MM.1S (cell line): ENCODE measurements around the gene NFKBIZ.

Source experiments
- DNase-seq: peaks from one replicate; pipeline ENCODE4 v3.0.0-alpha.2; 2015
- H2AFZ ChIP-seq: fragments of 300-600 bp; sonication (generic); 2 replicates; pipeline ENCODE4 v1.6.0; 2016; ENCODE audit warnings: antibody characterized with exemption, low read length
- H3F3A ChIP-seq: fragments of 300-600 bp; sonication (generic); 2 replicates; pipeline ENCODE4 v1.6.1; 2016; ENCODE audit warnings: mild to moderate bottlenecking, antibody characterized with exemption, low read length, moderate library complexity, mixed read lengths; ENCODE audit not compliant: insufficient read depth
- H3K27ac ChIP-seq: fragments of 300-600 bp; sonication (generic); 2 replicates; pipeline ENCODE4 v1.5.1; 2016; ENCODE audit warnings: mild to moderate bottlenecking, low read length
- H3K27me3 ChIP-seq: fragments of 300-600 bp; sonication (generic); replicated peaks from 2 replicates; pipeline ENCODE4 v1.6.0; 2016; ENCODE audit warnings: low read length; ENCODE audit not compliant: insufficient read depth
- H3K36me3 ChIP-seq: fragments of 300-600 bp; sonication (generic); replicated peaks from 2 replicates; pipeline ENCODE4 v1.6.1; 2016; ENCODE audit warnings: mild to moderate bottlenecking, low read length, mixed read lengths; ENCODE audit not compliant: insufficient read depth
- H3K4me1 ChIP-seq: fragments of 300-600 bp; sonication (generic); 2 replicates; pipeline ENCODE4 v1.6.1; 2016; ENCODE audit warnings: low read length, mixed read lengths
- H3K4me2 ChIP-seq: fragments of 300-600 bp; sonication (generic); 2 replicates; pipeline ENCODE4 v1.6.0; 2016; ENCODE audit warnings: low read depth, low read length
- H3K4me3 ChIP-seq: fragments of 300-600 bp; sonication (generic); 2 replicates; pipeline ENCODE4 v1.5.1; 2016; ENCODE audit warnings: low read length, mixed read lengths
- H3K79me2 ChIP-seq: fragments of 300-600 bp; sonication (generic); 2 replicates; pipeline ENCODE4 v1.6.1; 2016; ENCODE audit warnings: mixed run types, low read length, mixed read lengths
- H3K9ac ChIP-seq: fragments of 300-600 bp; sonication (generic); 2 replicates; pipeline ENCODE4 v1.6.1; 2016; ENCODE audit warnings: low read length, mixed read lengths
- H3K9me2 ChIP-seq: fragments of 300-600 bp; sonication (generic); replicated peaks from 2 replicates; pipeline ENCODE4 v1.6.1; 2016; ENCODE audit warnings: mild to moderate bottlenecking, low read length, mixed read lengths; ENCODE audit not compliant: insufficient read depth
- H3K9me3 ChIP-seq: fragments of 300-600 bp; sonication (generic); replicated peaks from 2 replicates; pipeline ENCODE4 v1.6.1; 2016; ENCODE audit warnings: mild to moderate bottlenecking, low read length, mixed read lengths; ENCODE audit not compliant: insufficient read depth
- H4K20me1 ChIP-seq: fragments of 300-600 bp; sonication (generic); 2 replicates; pipeline ENCODE4 v1.6.1; 2016; ENCODE audit warnings: mild to moderate bottlenecking, low read length, moderate library complexity, mixed read lengths; ENCODE audit not compliant: insufficient read depth
- EZH2 ChIP-seq: fragments of 300-600 bp; sonication (generic); optimal IDR thresholded peaks from 2 replicates; pipeline ENCODE3; 2017; ENCODE audit warnings: low read depth, mild to moderate bottlenecking, antibody characterized with exemption, low read length, mixed read lengths
- EZH2phosphoT487 ChIP-seq: fragments of 300-600 bp; sonication (generic); IDR thresholded peaks from 2 replicates; pipeline ENCODE4 v1.6.1; 2018; ENCODE audit warnings: antibody characterized with exemption, low read length
- TF ChIP-seq, protein P1 (sequence below): fragments of 300-600 bp; sonication (generic); IDR thresholded peaks from 2 replicates; pipeline ENCODE4 v1.5.1; 2016; ENCODE audit warnings: antibody characterized with exemption, low read length, mixed read lengths

The NFKBIZ gene

DNA sequence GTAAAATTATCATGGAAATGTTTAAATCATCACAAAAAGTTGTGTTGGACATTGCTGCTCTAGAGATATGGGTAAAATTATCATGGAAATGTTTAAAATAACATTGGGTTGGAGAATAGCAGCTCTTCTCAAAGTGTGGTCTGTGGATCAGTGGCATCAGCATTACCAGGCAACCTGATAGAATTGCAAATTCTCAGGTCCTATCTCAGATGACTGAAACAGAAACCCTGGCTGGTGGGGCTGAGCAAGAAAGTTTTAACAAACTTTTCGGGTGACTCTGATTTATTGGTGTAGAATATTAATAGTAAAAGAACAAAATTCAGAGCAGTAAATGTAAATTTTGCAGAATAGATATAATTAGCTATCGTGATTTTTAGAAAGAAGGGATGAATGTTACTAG is 41.4 kb upstream of the NFKBIZ start:
- H3F3A ChIP-seq: peaks cover 22% of the 10 kb centered on the region
- H3K4me1 ChIP-seq: peaks cover 57% of the 10 kb centered on the region
- H3K79me2 ChIP-seq: peaks cover 84% of the 10 kb centered on the region
- peaks cover 6% of the 10 kb centered on the region; the same call in 1 of the 2 replicates for H3K36me3 ChIP-seq
- H4K20me1 ChIP-seq: no peaks in the 10 kb centered on the region
- H2AFZ ChIP-seq: no peak overlapping the region
- H3K9me2 ChIP-seq: no peaks in the 10 kb centered on the region
- H3K9me3 ChIP-seq: no peaks in the 10 kb centered on the region
- peak overlapping the region; percentile 20; the same call in 1 of the 2 replicates for H3K9ac ChIP-seq
- H3K27me3 ChIP-seq: no peaks in the 10 kb centered on the region
- peak overlapping the region; percentile 55 for H3K4me2 ChIP-seq
- H3K27ac ChIP-seq: peak overlapping the region; percentile 66; the same call in 1 of the 2 replicates
- TF ChIP-seq, protein P1, sequence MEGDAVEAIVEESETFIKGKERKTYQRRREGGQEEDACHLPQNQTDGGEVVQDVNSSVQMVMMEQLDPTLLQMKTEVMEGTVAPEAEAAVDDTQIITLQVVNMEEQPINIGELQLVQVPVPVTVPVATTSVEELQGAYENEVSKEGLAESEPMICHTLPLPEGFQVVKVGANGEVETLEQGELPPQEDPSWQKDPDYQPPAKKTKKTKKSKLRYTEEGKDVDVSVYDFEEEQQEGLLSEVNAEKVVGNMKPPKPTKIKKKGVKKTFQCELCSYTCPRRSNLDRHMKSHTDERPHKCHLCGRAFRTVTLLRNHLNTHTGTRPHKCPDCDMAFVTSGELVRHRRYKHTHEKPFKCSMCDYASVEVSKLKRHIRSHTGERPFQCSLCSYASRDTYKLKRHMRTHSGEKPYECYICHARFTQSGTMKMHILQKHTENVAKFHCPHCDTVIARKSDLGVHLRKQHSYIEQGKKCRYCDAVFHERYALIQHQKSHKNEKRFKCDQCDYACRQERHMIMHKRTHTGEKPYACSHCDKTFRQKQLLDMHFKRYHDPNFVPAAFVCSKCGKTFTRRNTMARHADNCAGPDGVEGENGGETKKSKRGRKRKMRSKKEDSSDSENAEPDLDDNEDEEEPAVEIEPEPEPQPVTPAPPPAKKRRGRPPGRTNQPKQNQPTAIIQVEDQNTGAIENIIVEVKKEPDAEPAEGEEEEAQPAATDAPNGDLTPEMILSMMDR: no peak
- no peak for TF ChIP-seq EZH2phosphoT487
- no peak for TF ChIP-seq EZH2
- peak; percentile 63 for DNase-seq
- peak overlapping the region; percentile 27; the same call in 1 of the 2 replicates for H3K4me3 ChIP-seq

DNA sequence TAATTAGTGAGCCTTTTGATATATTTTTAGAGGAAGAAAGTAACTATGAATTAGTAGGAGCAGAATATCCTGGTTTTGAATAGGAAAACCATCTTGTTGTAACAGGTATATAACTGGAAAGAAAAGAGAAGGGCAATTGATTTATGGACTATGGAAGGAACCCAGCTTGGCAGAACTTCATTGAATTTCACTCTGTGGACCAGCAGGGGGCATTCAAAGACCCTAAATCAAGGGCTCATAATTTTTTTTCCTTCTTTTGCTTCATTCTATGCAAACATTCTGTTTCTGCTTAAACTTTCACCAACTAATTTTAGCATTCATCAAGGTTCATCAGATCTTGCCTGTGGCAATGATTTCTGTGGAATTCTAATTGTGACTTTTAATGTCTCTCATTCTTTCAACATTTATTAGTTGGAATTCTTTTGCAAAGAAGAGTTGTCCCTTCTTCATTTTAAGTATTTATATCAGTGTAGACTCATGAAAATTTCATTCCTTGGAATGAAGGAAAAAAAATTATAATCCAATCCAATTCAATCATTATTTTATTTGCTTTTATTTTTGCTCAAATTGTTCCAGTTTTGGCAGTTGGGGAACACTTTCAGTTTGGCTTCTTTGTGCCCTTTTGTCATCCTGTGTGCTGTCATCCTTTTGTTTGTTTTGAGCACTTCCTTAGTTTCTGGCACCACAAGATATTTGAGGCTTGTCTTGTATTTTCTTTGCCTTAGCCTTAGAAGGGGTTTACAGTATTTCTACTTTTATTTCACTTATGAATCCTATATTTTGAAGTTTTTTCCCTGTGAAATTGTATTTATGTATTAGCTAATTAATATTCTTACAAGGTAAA is 39.9 kb upstream of the NFKBIZ start:
- Histone ChIP-seq H3F3A (peaks cover 22% of the 10 kb centered on the region), H3K79me2 (peaks cover 84% of the 10 kb centered on the region), H3K9me2 (no peaks in the 10 kb centered on the region), H2AFZ (no peak overlapping the region), H3K9me3 (no peaks in the 10 kb centered on the region), H3K27me3 (no peaks in the 10 kb centered on the region), H3K27ac (peak overlapping the region; percentile 27; the same call in 1 of the 2 replicates), H3K4me1 (peaks cover 48% of the 10 kb centered on the region), H3K9ac (peak overlapping the region; percentile 0; the same call in 1 of the 2 replicates), H4K20me1 (no peaks in the 10 kb centered on the region), H3K4me2 (peak overlapping the region; percentile 3; the same call in 1 of the 2 replicates), H3K4me3 (no peak overlapping the region), H3K36me3 (no peaks in the 10 kb centered on the region; the same call in 1 of the 2 replicates)
- DNase-seq: no peak
- TF ChIP-seq EZH2: no peak
- TF ChIP-seq, protein P1: peak; percentile 72
- no peak for TF ChIP-seq EZH2phosphoT487

DNA sequence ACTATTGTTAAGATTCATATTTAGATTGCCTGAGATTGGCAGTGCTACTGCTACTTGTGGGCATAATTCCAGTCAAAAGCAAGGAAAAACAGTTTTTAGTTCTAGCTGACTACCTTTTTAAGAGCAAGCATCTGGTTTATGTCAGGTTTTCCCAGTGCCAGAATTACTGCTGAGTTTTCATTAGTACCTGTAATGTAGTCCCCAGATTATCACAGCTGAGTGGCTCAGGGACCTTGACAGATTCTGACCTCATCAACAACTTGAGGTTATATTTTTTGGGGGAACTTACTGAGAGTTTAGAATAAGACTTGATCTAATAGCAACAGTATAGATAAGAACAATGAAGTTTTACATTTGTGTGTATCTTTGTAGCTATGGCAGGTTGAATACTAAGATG is 39.3 kb upstream of the NFKBIZ start:
- no peaks in the 10 kb centered on the region for H3K36me3 ChIP-seq
- peaks cover 22% of the 10 kb centered on the region for H3F3A ChIP-seq
- 0 out of 2 replicates have a peak overlapping the region, but pooled peaks have one; percentile 1 for H3K27ac ChIP-seq
- no peaks in the 10 kb centered on the region for H3K9me2 ChIP-seq
- peaks cover 46% of the 10 kb centered on the region for H3K4me1 ChIP-seq
- TF ChIP-seq EZH2: no peak
- no peak for TF ChIP-seq EZH2phosphoT487
- TF ChIP-seq, protein P1: no peak
- peaks cover 84% of the 10 kb centered on the region for H3K79me2 ChIP-seq
- no peak overlapping the region for H2AFZ ChIP-seq
- H4K20me1 ChIP-seq: no peaks in the 10 kb centered on the region
- DNase-seq: no peak
- H3K4me2 ChIP-seq: peak overlapping the region; percentile 3; the same call in 1 of the 2 replicates
- no peaks in the 10 kb centered on the region for H3K27me3 ChIP-seq
- peak overlapping the region; percentile 0; the same call in 1 of the 2 replicates for H3K9ac ChIP-seq
- H3K4me3 ChIP-seq: no peak overlapping the region
- H3K9me3 ChIP-seq: no peaks in the 10 kb centered on the region
